A549 (cell line): ENCODE measurements around the gene JARID2.

ENCODE experiments used
- CBX2 ChIP-seq: fragments of 200-600 bp; sonication (generic); IDR thresholded peaks from 2 replicates; pipeline ENCODE4 v1.6.1; 2016; ENCODE audit warnings: low read depth, mild to moderate bottlenecking, borderline replicate concordance
- CTCF ChIP-seq: fragments of >200 bp; sonication (Bioruptor Twin); formaldehyde crosslinking; IDR thresholded peaks from 3 replicates; pipeline ENCODE4 v1.5.1; 2016
- HDAC2 ChIP-seq: fragments of 200-600 bp; sonication (generic); IDR thresholded peaks from 2 replicates; pipeline ENCODE4 v1.6.1; 2016
- PBX3 ChIP-seq: IDR thresholded peaks from 2 replicates; pipeline ENCODE4 v1.6.1; 2012

GRCh38 chr6:15254070-15254975 lies 8.5 kb downstream of the JARID2 start:
- TF ChIP-seq CBX2 (no peak), PBX3 (no peak), CTCF (no peak), HDAC2 (no peak)
